K562 (cell line): ENCODE results near the gene EFHB. TPM values are rescaled to one million over a fixed set of nuclear protein-coding genes. Genes with fewer than 3 reads are reported as not detected.

Experiments used
- ATAC-seq: fragments of 200-7000 bp; cut with Tn5 transposase; 3 replicates; pipeline ENCODE4 v1.9.1; 2020; ENCODE audit warnings: moderate library complexity
- BruUV-seq: library from RNA; stranded (reverse); fragments of 400-500 nt; replicated peaks from 2 replicates; lab custom pipeline; 2021; lab: Mats Ljungman, UMichigan
- CTCF ChIA-PET: fragments of 300-600 bp; formaldehyde crosslinking; extraction: SDS; loops from one replicate; lab custom pipeline; 2021; ENCODE audit warnings: low intra/inter-chr PET ratio; lab: Yijun Ruan, JAX
- POLR2A ChIA-PET: fragments of 300-600, 350-650 bp; sonication (Branson Sonifier 250); formaldehyde crosslinking; extraction: SDS; loops from one replicate; lab custom pipeline; 2021; ENCODE audit warnings: antibody characterized with exemption, inconsistent platforms; lab: Yijun Ruan, JAX
- DNase-seq, 4 experiments: peaks; one replicate each; pipeline versions ENCODE4 v3.0.0 to v3.0.0-alpha.2; 2011 to 2018; ENCODE audit warnings: low spot score in 3 of 4, mixed read lengths in 3 of 4; ENCODE audit errors: extremely low read depth in 1 of 4
- FAIRE-seq: peaks from 2 replicates; lab custom pipeline; 2011; peaks lifted over from hg19 to GRCh38; lab: Jason Lieb, UNC
- H2AFZ ChIP-seq: 2 replicates; pipeline ENCODE4 v1.6.0; 2011; ENCODE audit warnings: low read depth, low read length, control low read depth, inconsistent platforms
- H3K27ac ChIP-seq: fragments of 200-600 bp; 3 replicates; pipeline ENCODE4 v1.8.0; 2011; ENCODE audit warnings: low read depth, mild to moderate bottlenecking, control low read depth, inconsistent platforms, low read length, moderate library complexity, mixed read lengths; ENCODE audit errors: extremely low read depth
- H3K27me3 ChIP-seq, 2 experiments: fragments of 300-600 bp in 1 of 2; 2 replicates in 1 of 2; 3 replicates in 1 of 2; pipeline versions ENCODE4 v1.6.0 to v1.8.0; 2011; ENCODE audit warnings: inconsistent platforms in 2 of 2, low read length in 2 of 2, mild to moderate bottlenecking in 1 of 2, mixed read lengths in 1 of 2, moderate library complexity in 1 of 2; ENCODE audit not compliant: control insufficient read depth in 2 of 2, insufficient read depth in 2 of 2
- H3K36me3 ChIP-seq: fragments of 300-600 bp; 3 replicates; pipeline ENCODE4 v1.8.0; 2011; ENCODE audit warnings: mild to moderate bottlenecking, low read length, inconsistent platforms; ENCODE audit not compliant: control insufficient read depth, insufficient read depth
- H3K4me1 ChIP-seq, 2 experiments: fragments of 200-600 bp in 1 of 2; replicated peaks in 1 of 2; 2 replicates in 1 of 2; 3 replicates in 1 of 2; pipeline versions ENCODE4 v1.5.1 to v1.8.0; 2011; ENCODE audit warnings: inconsistent platforms in 2 of 2, low read length in 2 of 2, mild to moderate bottlenecking in 1 of 2, mixed read lengths in 1 of 2, moderate library complexity in 1 of 2; ENCODE audit not compliant: control insufficient read depth in 2 of 2, insufficient read depth in 2 of 2
- H3K4me2 ChIP-seq: 2 replicates; pipeline ENCODE4 v1.6.1; 2011; ENCODE audit warnings: low read length, control low read depth, inconsistent platforms, mixed read lengths; ENCODE audit not compliant: insufficient read depth
- H3K4me3 ChIP-seq: fragments of 200-600 bp; sonication (generic), shearing (Covaris generic); 2 replicates; pipeline ENCODE4 v1.5.1; 2016; ENCODE audit warnings: control low read depth, inconsistent platforms
- H3K79me2 ChIP-seq: fragments of 200-600 bp; 3 replicates; pipeline ENCODE4 v1.8.0; 2011; ENCODE audit warnings: low read length, inconsistent platforms; ENCODE audit not compliant: control insufficient read depth, insufficient read depth
- H3K9ac ChIP-seq, 2 experiments: 2 replicates each; pipeline versions ENCODE4 v1.6.0 to v1.6.1; 2011; ENCODE audit warnings: low read depth in 2 of 2, low read length in 2 of 2, control low read depth in 1 of 2, inconsistent platforms in 1 of 2, mild to moderate bottlenecking in 1 of 2, mixed read lengths in 1 of 2; ENCODE audit not compliant: insufficient read depth in 1 of 2
- H3K9me1 ChIP-seq: one replicate; pipeline ENCODE4 v1.6.0; 2011; ENCODE audit warnings: inconsistent platforms, mild to moderate bottlenecking, low read length, moderate library complexity; ENCODE audit not compliant: control insufficient read depth, insufficient read depth
- H3K9me3 ChIP-seq: replicated peaks from 2 replicates; pipeline ENCODE4 v1.5.1; 2011; ENCODE audit warnings: low read depth, low read length, inconsistent platforms; ENCODE audit not compliant: control insufficient read depth, insufficient read depth
- H4K20me1 ChIP-seq: replicated peaks from 2 replicates; pipeline ENCODE4 v1.6.1; 2011; ENCODE audit warnings: low read length, inconsistent platforms, mixed read lengths; ENCODE audit not compliant: control insufficient read depth, insufficient read depth
- DIDO1 ChIP-seq: fragments of 450-650 bp; IDR thresholded peaks from 2 replicates; pipeline ENCODE4 v1.6.1; 2016; ENCODE audit warnings: low read depth, missing biosample characterization, missing genetic modification characterization
- FOS ChIP-seq: IDR thresholded peaks from 3 replicates; pipeline ENCODE4 v1.6.1; 2011; ENCODE audit not compliant: insufficient read length; ENCODE audit errors: extremely low read depth
- FUS ChIP-seq: fragments of 200-400 bp; formaldehyde crosslinking; optimal IDR thresholded peaks from 2 replicates; pipeline ENCODE3; 2017; ENCODE audit warnings: low read depth, low read length
- HEY1 ChIP-seq: fragments of 250-450 bp; sonication (Bioruptor Pico); IDR thresholded peaks from 2 replicates; pipeline ENCODE4 v1.5.0; 2020; ENCODE audit warnings: mild to moderate bottlenecking, moderate library complexity, borderline replicate concordance
- ILF3 ChIP-seq: fragments of 450-650 bp; IDR thresholded peaks from 2 replicates; pipeline ENCODE4 v1.6.1; 2018; ENCODE audit warnings: antibody characterized with exemption, mild to moderate bottlenecking, moderate library complexity, borderline replicate concordance
- JUNB ChIP-seq: fragments of 450-650 bp; formaldehyde crosslinking; conservative IDR thresholded peaks from 2 replicates; pipeline ENCODE4 v1.4.0; 2020; ENCODE audit warnings: mild to moderate bottlenecking
- MTA3 ChIP-seq: fragments of 450-650 bp; formaldehyde crosslinking; IDR thresholded peaks from 2 replicates; pipeline ENCODE4 v1.6.1; 2017; ENCODE audit warnings: mild to moderate bottlenecking, borderline replicate concordance
- PHB ChIP-seq: fragments of 250-450 bp; sonication (Bioruptor Pico); IDR thresholded peaks from 2 replicates; pipeline ENCODE4 v1.5.0; 2021
- RAD21 ChIP-seq, 2 experiments: fragments of 250-450 bp in 1 of 2; fragments of 450-650 bp in 1 of 2; sonication (Bioruptor Pico) in 1 of 2; formaldehyde crosslinking in 1 of 2; IDR thresholded peaks in 1 of 2; conservative IDR thresholded peaks in 1 of 2; 2 replicates each; pipeline versions ENCODE4 v1.4.0 to v1.8.0; 2020 to 2022; ENCODE audit warnings: mild to moderate bottlenecking in 2 of 2, moderate library complexity in 1 of 2
- RBM22 ChIP-seq: fragments of 200-400 bp; formaldehyde crosslinking; IDR thresholded peaks from 2 replicates; pipeline ENCODE4 v1.6.1; 2018; ENCODE audit warnings: low read length, low read depth; ENCODE audit not compliant: poor library complexity, severe bottlenecking
- SMARCC2 ChIP-seq: fragments of 450-650 bp; IDR thresholded peaks from 2 replicates; pipeline ENCODE4 v1.6.1; 2017; ENCODE audit warnings: antibody characterized with exemption, moderate library complexity, mild to moderate bottlenecking, low read depth
- STAT5A ChIP-seq: IDR thresholded peaks from 2 replicates; pipeline ENCODE4 v1.6.1; 2012; ENCODE audit warnings: low read length, inconsistent platforms, borderline replicate concordance
- TCFL5 ChIP-seq: fragments of 250-450 bp; sonication (Bioruptor Pico); conservative IDR thresholded peaks from 2 replicates; pipeline ENCODE4 v1.6.1; 2021; ENCODE audit warnings: mild to moderate bottlenecking, moderate library complexity, matching md5 sums
- ZNF165 ChIP-seq: fragments of 250-450 bp; sonication (Bioruptor Pico); IDR thresholded peaks from 2 replicates; pipeline ENCODE4 v1.4.0; 2020; ENCODE audit warnings: borderline replicate concordance
- ZNF57 ChIP-seq: fragments of 450-650 bp; formaldehyde crosslinking; IDR thresholded peaks from 2 replicates; pipeline ENCODE4 v1.4.0; 2020; ENCODE audit warnings: mild to moderate bottlenecking, moderate library complexity
- WGBS: fragments of 100-300 bp; shearing (Covaris generic); methylation state at CpG from one replicate; pipeline ENCODE4 v1.1.6; 2016; ENCODE audit warnings: low coverage, mixed read lengths; ENCODE audit not compliant: insufficient coverage; ENCODE audit errors: missing lambda C conversion rate; 5-methylcytosine and 5-hydroxymethylcytosine counted together
- in situ Hi-C: fragments of 300-500 bp; cut with MboI; formaldehyde crosslinking; loops from 4 replicates; pipeline ENCODE4 v1.15.0; 2018; ENCODE audit warnings: inconsistent platforms, mixed read lengths
- intact Hi-C: fragments of 100-400 bp; cut with micrococcal nuclease; formaldehyde crosslinking; loops from 2 replicates; pipeline ENCODE4 v1.14.2; 2022
- polyA plus RNA-seq, 8 experiments: library from polyadenylated mRNA; depleted of rRNA in 4 of 8; stranded (reverse) in 5 of 8; unstranded in 3 of 8; fragments of >200 nt; fragmentation: Nextera tagmentation in 2 of 8; fragmentation: Illumina TruSeq in 1 of 8; extraction: Ambion mirVana in 2 of 8; extraction: Trizol in 1 of 8; gene quantifications; 2 replicates each; pipeline versions ENCODE4 v1.2.1 to v1.2.3, GENCODE V29; 2011 to 2014; ENCODE audit warnings: inconsistent platforms in 1 of 8, missing spikeins in 1 of 8
- total RNA-seq, 7 experiments: library from RNA; depleted of rRNA in 6 of 7; stranded (reverse); fragments of >200 nt in 6 of 7; fragmentation: Illumina TruSeq in 2 of 7; extraction: Trizol in 2 of 7; gene quantifications; 2 replicates each; pipeline versions ENCODE4 v1.2.1 to v1.2.3, GENCODE V29; 2011 to 2021; ENCODE audit warnings: low replicate concordance in 1 of 7
- TF ChIP-seq, protein P1 (sequence below), 2 experiments: IDR thresholded peaks; 2 replicates each; pipeline ENCODE4 v1.6.1; 2012; ENCODE audit warnings: improper control_type of control experiment in 2 of 2, low read depth in 2 of 2, low read length in 2 of 2, borderline replicate concordance in 1 of 2
- TF ChIP-seq, protein P2 (sequence below): fragments of 250-450 bp; sonication (Bioruptor Pico); IDR thresholded peaks from 2 replicates; pipeline ENCODE4 v1.4.0; 2020; ENCODE audit warnings: mild to moderate bottlenecking

The EFHB gene
- total and polyA plus RNA-seq, 9 of the 15 experiments (the other 6 are each of a cell fraction or from before 2014, with no cell fraction given), result 1.5 to 4.0 (median 1.8) TPM

DNA sequence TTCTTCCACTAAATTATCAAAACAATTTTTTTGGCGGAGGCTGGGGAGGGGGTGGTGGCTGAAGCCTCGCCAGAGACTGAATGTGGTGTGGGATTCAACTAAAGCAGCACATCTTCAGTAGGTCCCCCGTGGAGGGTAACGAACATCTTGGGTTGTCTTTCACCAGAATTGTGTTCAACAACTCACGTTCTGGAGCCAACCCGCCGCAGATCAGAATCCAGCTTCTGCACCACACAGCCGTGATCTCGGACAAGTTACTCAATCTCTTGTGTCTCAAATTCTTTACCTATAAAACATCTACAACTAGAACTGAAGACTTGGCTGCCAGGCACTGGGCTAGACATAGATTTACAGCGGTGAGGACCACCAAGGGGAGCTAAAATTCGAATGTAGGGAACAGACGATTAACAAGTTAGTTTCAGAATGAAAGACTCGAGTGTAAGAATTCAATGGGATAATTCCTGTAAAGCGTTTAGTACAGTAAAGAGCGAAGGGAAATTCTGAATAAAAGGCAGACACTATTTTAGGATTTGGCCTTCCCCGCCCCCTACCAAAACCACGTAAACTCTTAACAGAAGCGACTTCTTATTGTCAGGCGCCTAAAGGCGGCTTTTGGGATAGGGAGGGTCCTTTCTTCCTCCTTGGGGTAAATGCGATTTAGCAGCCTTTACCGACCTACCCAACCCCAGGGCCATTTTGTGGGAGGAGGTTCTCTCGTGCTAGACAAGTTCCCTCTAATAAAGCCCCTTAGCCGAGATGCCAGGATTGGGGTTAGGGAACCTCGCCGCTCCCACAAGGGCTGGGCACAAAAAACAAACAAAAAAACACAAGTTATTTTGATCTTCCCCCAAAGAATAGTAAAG is 12.2 kb upstream of the EFHB start:
- Histone ChIP-seq H3K9ac (peak overlapping the region; percentile 91 to 99), H3K27me3 (no peaks in the 10 kb centered on the region), H3K79me2 (peaks cover 55% of the 10 kb centered on the region), H3K9me1 (no peaks in the 10 kb centered on the region), H3K36me3 (peaks cover 13% of the 10 kb centered on the region), H3K4me1 (peaks cover 9 to 11% of the 10 kb centered on the region in 2 experiments; a peak in 4 of 5 replicates), H4K20me1 (peaks cover 12% of the 10 kb centered on the region; the same call in 1 of the 2 replicates), H3K9me3 (no peaks in the 10 kb centered on the region), H3K4me3 (peak overlapping the region; percentile 91), H2AFZ (peak overlapping the region; percentile 89), H3K27ac (peak overlapping the region; percentile 98), H3K4me2 (peak overlapping the region; percentile 99)
- CTCF ChIA-PET, result interaction anchor here (1.0 kb wide), 1 partner anchor 58 kb away, joined by 3 read pairs; no protein-coding TSS in a partner anchor
- ATAC-seq (peak; percentile 29), FAIRE-seq (peak; percentile 23), DNase-seq (peak in 2 of 4 experiments; percentile 39 to 57)
- intact Hi-C loops, result loop anchor here (1.0 to 10.0 kb wide), 6 partner anchors 9 to 379 kb away; partner anchors contain the start of genes KAT2B and SGO1
- in situ Hi-C loops, result loop anchor here (5.0 kb wide), 1 partner anchor 96 kb away; the partner anchor contains the start of gene KAT2B
- WGBS, result under 1% methylated on average over 26 of the region's 26 CpGs
- TSS peak; percentile 94 for BruUV-seq
- POLR2A ChIA-PET, result interaction anchor here (0.6 to 1.7 kb wide), 9 partner anchors 9 to 240 kb away, joined by 3 to 15 read pairs (median 4); partner anchors contain the start of gene SGO1
- TF ChIP-seq HEY1 (CRISPR knock-in tag) (no peak), RAD21 (CRISPR knock-in tag; conservative IDR thresholded peaks at IDR 0.05 in 1 of 2, IDR thresholded peaks at IDR 0.05 in 1 of 2) (no peak), ZNF57 (CRISPR knock-in tag) (no peak), PHB (CRISPR knock-in tag) (no peak), RBM22 (no peak), FUS (no peak), DIDO1 (tag) (no peak), SMARCC2 (no peak), JUNB (CRISPR knock-in tag) (0 out of 2 replicates have a peak, but pooled peaks have one; percentile 31), TCFL5 (CRISPR knock-in tag) (peak; percentile 58; the same call in 1 of the 2 replicates), ILF3 (no peak), ZNF165 (peak; percentile 56; the same call in 1 of the 2 replicates), STAT5A (no peak), FOS (no peak), MTA3 (no peak)
- TF ChIP-seq, protein P1, sequence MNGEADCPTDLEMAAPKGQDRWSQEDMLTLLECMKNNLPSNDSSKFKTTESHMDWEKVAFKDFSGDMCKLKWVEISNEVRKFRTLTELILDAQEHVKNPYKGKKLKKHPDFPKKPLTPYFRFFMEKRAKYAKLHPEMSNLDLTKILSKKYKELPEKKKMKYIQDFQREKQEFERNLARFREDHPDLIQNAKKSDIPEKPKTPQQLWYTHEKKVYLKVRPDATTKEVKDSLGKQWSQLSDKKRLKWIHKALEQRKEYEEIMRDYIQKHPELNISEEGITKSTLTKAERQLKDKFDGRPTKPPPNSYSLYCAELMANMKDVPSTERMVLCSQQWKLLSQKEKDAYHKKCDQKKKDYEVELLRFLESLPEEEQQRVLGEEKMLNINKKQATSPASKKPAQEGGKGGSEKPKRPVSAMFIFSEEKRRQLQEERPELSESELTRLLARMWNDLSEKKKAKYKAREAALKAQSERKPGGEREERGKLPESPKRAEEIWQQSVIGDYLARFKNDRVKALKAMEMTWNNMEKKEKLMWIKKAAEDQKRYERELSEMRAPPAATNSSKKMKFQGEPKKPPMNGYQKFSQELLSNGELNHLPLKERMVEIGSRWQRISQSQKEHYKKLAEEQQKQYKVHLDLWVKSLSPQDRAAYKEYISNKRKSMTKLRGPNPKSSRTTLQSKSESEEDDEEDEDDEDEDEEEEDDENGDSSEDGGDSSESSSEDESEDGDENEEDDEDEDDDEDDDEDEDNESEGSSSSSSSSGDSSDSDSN (IDR thresholded peaks at IDR 0.05; ENCODE audit: borderline replicate concordance in 1 of 2, low read depth in 2 of 2, low read length in 2 of 2), result 0 out of 4 replicates have a peak, but pooled peaks of 1 of the 2 experiments have one; percentile 18
- TF ChIP-seq, protein P2, sequence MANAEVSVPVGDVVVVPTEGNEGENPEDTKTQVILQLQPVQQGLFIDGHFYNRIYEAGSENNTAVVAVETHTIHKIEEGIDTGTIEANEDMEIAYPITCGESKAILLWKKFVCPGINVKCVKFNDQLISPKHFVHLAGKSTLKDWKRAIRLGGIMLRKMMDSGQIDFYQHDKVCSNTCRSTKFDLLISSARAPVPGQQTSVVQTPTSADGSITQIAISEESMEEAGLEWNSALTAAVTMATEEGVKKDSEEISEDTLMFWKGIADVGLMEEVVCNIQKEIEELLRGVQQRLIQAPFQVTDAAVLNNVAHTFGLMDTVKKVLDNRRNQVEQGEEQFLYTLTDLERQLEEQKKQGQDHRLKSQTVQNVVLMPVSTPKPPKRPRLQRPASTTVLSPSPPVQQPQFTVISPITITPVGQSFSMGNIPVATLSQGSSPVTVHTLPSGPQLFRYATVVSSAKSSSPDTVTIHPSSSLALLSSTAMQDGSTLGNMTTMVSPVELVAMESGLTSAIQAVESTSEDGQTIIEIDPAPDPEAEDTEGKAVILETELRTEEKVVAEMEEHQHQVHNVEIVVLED (CRISPR knock-in tag), result no peak
